AG10803 (cell line): ENCODE data around the gene RFC5.
"Not testable (repeated sequence)": the region's sequence is repeated elsewhere in the genome, so short reads cannot be mapped to it uniquely, and the experiment has no call there.

Experiments
- DNase-seq: peaks from one replicate; pipeline ENCODE4 v3.0.0; 2010; ENCODE audit warnings: low read depth
- H3K4me3 ChIP-seq: 2 replicates; pipeline ENCODE4 v1.5.1; 2011; ENCODE audit warnings: mild to moderate bottlenecking, low read length, control low read depth
- TF ChIP-seq, protein P1 (sequence below): conservative IDR thresholded peaks from 2 replicates; pipeline ENCODE4 v1.5.1; 2011; ENCODE audit warnings: mild to moderate bottlenecking, low read length, control low read depth, inconsistent platforms

Gene RFC5

DNA sequence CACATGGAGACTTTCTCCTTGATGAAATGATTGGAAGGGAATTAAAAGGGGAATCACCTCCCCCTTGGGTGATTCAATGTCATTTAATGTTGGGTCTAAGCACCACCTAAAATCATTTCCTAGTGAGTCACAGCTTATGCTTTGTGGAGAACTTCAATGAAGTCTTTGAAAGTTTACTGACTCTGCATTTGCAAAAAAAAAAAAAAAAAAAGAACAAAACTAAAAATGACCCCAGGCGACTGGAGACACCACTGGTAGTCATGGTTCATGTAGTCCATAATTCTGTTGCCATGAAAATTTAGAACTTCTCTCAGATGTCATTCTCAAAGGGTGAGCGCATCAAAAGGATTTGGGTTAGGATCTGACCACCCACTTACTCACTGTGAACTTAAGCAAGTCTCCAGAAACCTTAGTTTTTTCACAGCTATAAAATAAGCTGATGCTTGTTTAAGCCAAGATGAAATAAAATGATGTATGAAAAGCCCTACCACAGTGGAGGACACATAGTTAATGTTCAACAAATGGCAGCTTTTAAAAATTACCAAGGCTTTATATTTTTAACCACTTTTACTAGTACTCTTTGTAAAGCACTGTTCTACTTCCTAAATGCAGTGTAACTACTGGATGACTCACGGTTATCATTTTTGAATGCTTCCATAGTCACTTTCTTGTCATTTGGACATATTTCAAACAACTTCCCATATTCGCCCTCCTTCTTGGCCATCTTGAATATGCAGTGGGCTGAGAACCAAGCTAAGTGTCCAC is 29.6 kb upstream of the RFC5 start:
- no peak overlapping the region for H3K4me3 ChIP-seq
- peak; percentile 63 for DNase-seq
- TF ChIP-seq, protein P1, sequence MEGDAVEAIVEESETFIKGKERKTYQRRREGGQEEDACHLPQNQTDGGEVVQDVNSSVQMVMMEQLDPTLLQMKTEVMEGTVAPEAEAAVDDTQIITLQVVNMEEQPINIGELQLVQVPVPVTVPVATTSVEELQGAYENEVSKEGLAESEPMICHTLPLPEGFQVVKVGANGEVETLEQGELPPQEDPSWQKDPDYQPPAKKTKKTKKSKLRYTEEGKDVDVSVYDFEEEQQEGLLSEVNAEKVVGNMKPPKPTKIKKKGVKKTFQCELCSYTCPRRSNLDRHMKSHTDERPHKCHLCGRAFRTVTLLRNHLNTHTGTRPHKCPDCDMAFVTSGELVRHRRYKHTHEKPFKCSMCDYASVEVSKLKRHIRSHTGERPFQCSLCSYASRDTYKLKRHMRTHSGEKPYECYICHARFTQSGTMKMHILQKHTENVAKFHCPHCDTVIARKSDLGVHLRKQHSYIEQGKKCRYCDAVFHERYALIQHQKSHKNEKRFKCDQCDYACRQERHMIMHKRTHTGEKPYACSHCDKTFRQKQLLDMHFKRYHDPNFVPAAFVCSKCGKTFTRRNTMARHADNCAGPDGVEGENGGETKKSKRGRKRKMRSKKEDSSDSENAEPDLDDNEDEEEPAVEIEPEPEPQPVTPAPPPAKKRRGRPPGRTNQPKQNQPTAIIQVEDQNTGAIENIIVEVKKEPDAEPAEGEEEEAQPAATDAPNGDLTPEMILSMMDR: no peak

DNA sequence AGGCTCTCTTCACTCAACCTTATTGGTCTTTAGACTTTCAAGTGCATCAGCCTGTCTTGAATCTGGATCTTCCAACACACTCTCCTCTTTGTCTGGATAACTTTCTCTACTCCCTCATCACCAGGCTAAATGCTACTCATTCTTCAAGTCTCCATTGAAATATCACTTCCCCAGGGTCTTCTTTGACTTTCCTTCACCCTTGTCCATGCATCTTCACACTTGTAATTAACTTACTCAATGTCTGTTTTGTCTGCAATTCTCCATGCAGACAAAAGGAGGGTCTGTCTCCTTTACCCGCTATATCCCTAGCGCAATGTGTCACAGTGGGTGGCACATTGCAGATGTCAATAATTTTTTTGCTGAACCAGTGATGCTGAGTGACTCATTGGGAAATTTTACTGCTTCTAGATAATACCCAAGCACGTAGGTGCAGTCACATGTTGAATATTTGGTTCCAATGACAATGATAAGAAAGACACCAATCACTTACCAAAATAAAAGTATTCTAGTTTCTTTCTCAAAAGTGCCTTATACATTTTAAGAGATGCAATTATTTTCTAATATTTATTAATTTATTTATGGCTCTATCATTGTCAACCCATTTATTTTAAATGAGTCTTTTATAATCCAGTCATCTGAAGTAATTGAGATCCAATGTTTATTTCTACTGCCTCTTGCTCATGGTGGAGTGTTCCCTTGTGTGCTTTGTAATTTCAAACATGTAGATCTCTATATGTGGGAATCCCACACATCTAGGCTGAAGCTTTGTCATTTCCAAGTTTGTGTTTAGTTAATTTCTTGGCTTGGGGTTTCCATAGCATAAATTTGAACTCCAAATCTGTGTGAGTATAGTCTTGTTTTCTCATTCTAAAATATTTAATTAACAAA is 21.7 kb upstream of the RFC5 start:
- no peak overlapping the region for H3K4me3 ChIP-seq
- TF ChIP-seq, protein P1: no peak
- DNase-seq: no peak

DNA sequence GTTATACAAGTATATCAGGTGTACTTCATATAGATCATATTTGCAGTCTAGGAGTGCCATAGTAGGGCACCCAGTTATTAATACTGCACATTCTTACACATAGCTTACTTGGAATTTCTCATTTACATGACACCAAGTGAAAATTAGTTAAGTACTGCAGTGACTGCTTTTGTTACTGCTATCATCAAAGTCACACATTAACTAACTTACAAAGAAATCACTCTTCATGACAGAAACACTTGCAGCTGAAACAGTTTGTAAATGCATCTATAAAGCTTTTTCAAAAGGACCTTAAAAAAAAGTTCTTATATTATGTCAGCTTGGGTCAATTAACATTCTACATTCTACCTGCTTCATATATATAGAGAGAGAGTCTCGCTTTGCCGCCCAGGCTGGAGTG is 17.8 kb upstream of the RFC5 start:
- TF ChIP-seq, protein P1: no peak
- H3K4me3 ChIP-seq: no peak overlapping the region
- DNase-seq: no peak

DNA sequence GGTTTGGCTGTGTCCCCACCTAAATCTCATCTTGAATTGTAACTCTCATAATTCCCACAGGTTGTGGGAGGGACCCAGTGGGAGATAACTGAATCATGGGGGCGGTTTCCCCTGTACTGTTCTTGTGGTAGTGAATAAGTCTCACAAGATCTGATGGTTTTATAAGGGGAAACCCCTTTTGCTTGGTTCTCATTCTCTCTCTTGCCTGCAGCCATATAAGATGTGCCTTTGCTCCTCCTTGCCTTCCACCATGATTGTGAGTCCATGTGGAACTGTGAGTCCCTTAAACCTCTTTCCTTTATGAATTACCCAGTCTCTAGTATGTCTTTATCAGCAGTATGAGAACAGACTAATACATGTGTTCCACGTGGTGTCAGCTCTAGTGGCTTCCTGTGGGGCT is 16.7 kb upstream of the RFC5 start:
- not testable (repeated sequence) for H3K4me3 ChIP-seq, DNase-seq

DNA sequence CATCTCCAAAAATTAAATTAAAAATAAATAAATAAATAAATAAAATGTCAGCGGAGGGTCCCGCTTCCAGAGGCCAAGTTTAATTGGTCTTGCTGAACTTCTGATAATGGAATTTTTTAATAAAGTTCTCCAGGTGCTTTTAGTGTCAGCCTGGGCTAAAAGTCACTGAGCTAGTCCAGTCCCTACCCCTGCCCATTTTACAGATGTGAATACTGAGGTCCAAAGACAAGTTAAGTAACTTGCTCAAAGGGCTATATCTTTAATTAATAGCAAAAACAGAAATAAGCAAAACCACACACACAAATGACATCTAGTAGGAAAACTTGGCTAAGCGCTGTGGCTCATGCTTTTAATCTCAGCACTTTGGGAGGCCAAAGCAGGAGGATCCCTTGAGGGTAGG is 5.6 kb upstream of the RFC5 start:
- H3K4me3 ChIP-seq: no peak overlapping the region
- no peak for DNase-seq
- TF ChIP-seq, protein P1: no peak

DNA sequence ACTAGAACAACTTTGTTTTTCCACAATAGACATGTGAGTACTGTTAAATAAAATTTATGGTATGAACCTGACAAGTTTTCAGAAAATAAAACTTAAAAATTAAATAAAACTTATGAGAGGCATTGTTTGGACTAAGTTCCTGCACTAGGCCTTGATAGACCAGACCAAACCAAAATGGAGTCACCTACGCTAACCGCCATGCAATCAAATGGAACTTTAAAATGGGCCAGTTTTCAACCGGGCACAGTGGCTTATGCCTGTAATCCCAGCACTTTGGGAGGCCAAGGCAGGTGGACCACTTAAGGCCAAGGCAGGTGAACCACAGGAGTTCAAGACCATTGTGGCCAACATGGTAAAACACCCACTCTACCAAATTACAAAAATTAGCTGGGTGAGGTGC is 5.1 kb upstream of the RFC5 start:
- DNase-seq: no peak
- TF ChIP-seq, protein P1: no peak
- no peak overlapping the region for H3K4me3 ChIP-seq

DNA sequence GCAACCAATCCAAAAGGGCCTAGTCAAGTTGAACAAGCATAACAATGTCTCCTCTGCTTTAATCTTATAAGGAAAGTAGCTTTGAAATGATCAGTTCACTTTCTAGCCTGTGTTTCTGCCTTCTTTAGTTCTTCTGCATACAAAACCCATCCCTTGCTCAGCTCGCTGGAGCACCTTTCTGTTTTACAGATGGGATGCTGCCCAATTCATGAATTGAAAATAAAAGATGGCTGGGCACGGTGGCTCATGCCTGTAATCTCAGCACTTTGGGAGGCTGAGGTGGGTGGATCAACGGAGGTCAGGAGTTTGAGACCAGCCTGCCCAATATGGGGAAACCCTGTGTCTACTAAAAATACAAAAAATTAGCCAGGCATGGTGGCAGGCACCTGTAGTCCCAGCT is 4.5 kb upstream of the RFC5 start:
- DNase-seq: no peak
- no peak overlapping the region for H3K4me3 ChIP-seq
- TF ChIP-seq, protein P1: no peak
